EH (cell line): ENCODE results near the gene CALHM4.

Source experiments
- DNase-seq: peaks from one replicate; pipeline ENCODE4 v3.0.0-alpha.2; 2015; ENCODE audit warnings: low read depth

The CALHM4 gene

GRCh38 chr6:116536216-116536621, 17.3 kb upstream of the CALHM4 start:
- peak; percentile 76 for DNase-seq

GRCh38 chr6:116542426-116542825, 11.1 kb upstream of the CALHM4 start:
- DNase-seq: no peak

- no peak for DNase-seq
Observed at GRCh38 chr6:116543149-116543548, 10.4 kb upstream of the CALHM4 start.

- peak; percentile 33 for DNase-seq
Observed at GRCh38 chr6:116545651-116546050, 7.9 kb upstream of the CALHM4 start, which contains the start of gene TRAPPC3L. Gene TRAPPC3L (minus strand): TSS chr6:116545684. CDS start chr6:116545514, 170 bp downstream.

- DNase-seq: no peak
Observed at GRCh38 chr6:116547358-116547757, 6.2 kb upstream of the CALHM4 start.

GRCh38 chr6:116550796-116551195, 2.8 kb upstream of the CALHM4 start:
- DNase-seq: no peak

GRCh38 chr6:116556065-116556464, 2.5 kb downstream of the CALHM4 start:
- peak; percentile 90 for DNase-seq

GRCh38 chr6:116556814-116557415, 3.4 kb downstream of the CALHM4 start:
- DNase-seq: peak; percentile 47

- DNase-seq: peak; percentile 98
Observed at GRCh38 chr6:116557893-116558292, 4.3 kb downstream of the CALHM4 start.

- DNase-seq: no peak
Observed at GRCh38 chr6:116560130-116560529, 6.6 kb downstream of the CALHM4 start.

GRCh38 chr6:116561377-116562018, 7.9 kb downstream of the CALHM4 start:
- DNase-seq: peak; percentile 79

- DNase-seq: no peak
Observed at GRCh38 chr6:116562019-116562403, 8.5 kb downstream of the CALHM4 start.

GRCh38 chr6:116562614-116563013, 9.1 kb downstream of the CALHM4 start:
- peak; percentile 41 for DNase-seq

GRCh38 chr6:116563830-116564229, 10.3 kb downstream of the CALHM4 start:
- DNase-seq: no peak

GRCh38 chr6:116564311-116564710, 10.8 kb downstream of the CALHM4 start:
- peak; percentile 90 for DNase-seq

GRCh38 chr6:116564921-116565872, 11.6 kb downstream of the CALHM4 start:
- peak; percentile 52 for DNase-seq

- peak; percentile 63 for DNase-seq
Observed at GRCh38 chr6:116568111-116568510, 14.6 kb downstream of the CALHM4 start.

GRCh38 chr6:116568821-116569755, 15.5 kb downstream of the CALHM4 start:
- no peak for DNase-seq

GRCh38 chr6:116570856-116571682, 17.5 kb downstream of the CALHM4 start, which contains the start of gene RWDD1:
Gene RWDD1 (plus strand): TSS chr6:116571504. CDS start chr6:116571583, 79 bp downstream.
- DNase-seq: peak; percentile 99

- DNase-seq: no peak
Observed at GRCh38 chr6:116571683-116572000, 18.1 kb downstream of the CALHM4 start.

- peak; percentile 62 for DNase-seq
Observed at GRCh38 chr6:116572162-116572561, 18.6 kb downstream of the CALHM4 start.
